SU-DHL-6 (cell line): ENCODE data around the gene EML6.

Source experiments
- H2AFZ ChIP-seq: fragments of 200-600 bp; sonication (generic); 2 replicates; pipeline ENCODE4 v1.6.1; 2014; ENCODE audit warnings: low read depth, mild to moderate bottlenecking, moderate library complexity, mixed read lengths, antibody characterized with exemption, low read length; ENCODE audit not compliant: severe bottlenecking
- H3F3A ChIP-seq: fragments of 200-600 bp; shearing (Covaris generic); 2 replicates; pipeline ENCODE4 v1.6.0; 2016; ENCODE audit warnings: antibody characterized with exemption, mild to moderate bottlenecking; ENCODE audit not compliant: insufficient read depth
- H3K27ac ChIP-seq: fragments of 200-600 bp; sonication (generic); 2 replicates; pipeline ENCODE4 v1.5.1; 2016; ENCODE audit warnings: low read depth, mild to moderate bottlenecking, low read length, moderate library complexity, mixed read lengths
- H3K27me3 ChIP-seq: fragments of 200-600 bp; sonication (generic), shearing (Covaris generic); 2 replicates; pipeline ENCODE4 v1.6.0; 2014; ENCODE audit warnings: mild to moderate bottlenecking, low read length
- H3K36me3 ChIP-seq: fragments of 200-600 bp; sonication (generic); 2 replicates; pipeline ENCODE4 v1.6.1; 2014; ENCODE audit warnings: mild to moderate bottlenecking, low read length, mixed read lengths
- H3K4me2 ChIP-seq: fragments of 300-600, 200-600 bp; shearing (Covaris generic), sonication (generic); 2 replicates; pipeline ENCODE4 v1.6.0; 2014; ENCODE audit warnings: low read length, low read depth, mild to moderate bottlenecking; ENCODE audit not compliant: poor library complexity, severe bottlenecking
- H3K4me3 ChIP-seq: fragments of 200-600 bp; sonication (generic); 2 replicates; pipeline ENCODE4 v1.5.1; 2014; ENCODE audit warnings: antibody characterized with exemption, low read length, mild to moderate bottlenecking, mixed read lengths; ENCODE audit not compliant: insufficient read depth, poor library complexity, severe bottlenecking
- H3K79me2 ChIP-seq: fragments of 200-600 bp; sonication (generic); 2 replicates; pipeline ENCODE4 v1.6.1; 2014; ENCODE audit warnings: mild to moderate bottlenecking, low read length, moderate library complexity; ENCODE audit not compliant: insufficient read depth
- H3K9ac ChIP-seq: fragments of 200-600 bp; sonication (generic); 2 replicates; pipeline ENCODE4 v1.7.0; 2014; ENCODE audit warnings: mild to moderate bottlenecking, low read length
- H3K9me2 ChIP-seq: fragments of 200-600 bp; sonication (generic); replicated peaks from 2 replicates; pipeline ENCODE4 v1.6.1; 2014; ENCODE audit warnings: low read length; ENCODE audit not compliant: insufficient read depth
- H3K9me3 ChIP-seq: fragments of 200-600 bp; sonication (generic); 2 replicates; pipeline ENCODE4 v1.6.1; 2014; ENCODE audit warnings: low read length, mixed read lengths; ENCODE audit not compliant: insufficient read depth
- H4K20me1 ChIP-seq: fragments of 200-600 bp; sonication (generic); 2 replicates; pipeline ENCODE4 v1.6.1; 2014; ENCODE audit warnings: low read depth, mild to moderate bottlenecking, antibody characterized with exemption, low read length, moderate library complexity, mixed read lengths
- EZH2phosphoT487 ChIP-seq: fragments of 200-600 bp; sonication (generic), shearing (Covaris generic); conservative IDR thresholded peaks from 2 replicates; pipeline ENCODE4 v1.6.1; 2018; ENCODE audit warnings: mild to moderate bottlenecking, antibody characterized with exemption, low read length, moderate library complexity, mixed read lengths
- TF ChIP-seq, protein P1 (sequence below): fragments of 200-600 bp; sonication (generic); IDR thresholded peaks from one replicate; pipeline ENCODE4 v1.5.1; 2017; ENCODE audit warnings: antibody characterized with exemption, mild to moderate bottlenecking, low read length, moderate library complexity; ENCODE audit not compliant: insufficient read depth, poor library complexity, severe bottlenecking

The EML6 gene

DNA sequence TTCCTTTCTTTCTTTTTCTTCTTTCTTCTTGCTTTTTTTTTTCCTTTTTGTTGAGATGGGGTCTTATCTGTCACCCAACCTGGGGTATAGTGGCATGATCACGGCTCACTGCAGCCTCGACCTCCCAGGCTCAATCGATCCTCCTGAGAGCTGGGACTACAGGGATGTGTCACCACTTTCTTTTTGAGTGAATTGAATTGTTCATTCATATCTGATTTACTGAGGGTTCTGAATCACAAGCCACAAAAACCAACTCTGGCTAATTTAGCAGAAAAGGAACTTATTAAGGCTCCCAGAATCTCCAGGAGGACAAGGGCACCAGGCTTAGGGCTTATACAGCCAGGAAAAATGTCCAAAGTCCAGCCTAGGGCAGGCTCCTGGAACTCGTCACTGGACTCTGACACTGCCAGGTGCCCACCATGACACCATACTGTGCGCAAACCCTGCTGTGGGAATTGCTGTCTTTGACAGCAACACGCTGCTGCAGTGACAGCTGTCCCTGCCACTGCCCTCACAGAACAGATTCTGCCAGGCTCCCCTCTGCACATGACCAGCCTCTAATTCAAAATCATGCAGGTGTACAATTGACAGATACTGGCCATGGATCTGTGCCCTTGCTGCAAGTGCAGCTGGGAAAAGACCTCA, 42.9 kb upstream of the EML6 start:
- H3K27ac ChIP-seq = no peak overlapping the region

DNA sequence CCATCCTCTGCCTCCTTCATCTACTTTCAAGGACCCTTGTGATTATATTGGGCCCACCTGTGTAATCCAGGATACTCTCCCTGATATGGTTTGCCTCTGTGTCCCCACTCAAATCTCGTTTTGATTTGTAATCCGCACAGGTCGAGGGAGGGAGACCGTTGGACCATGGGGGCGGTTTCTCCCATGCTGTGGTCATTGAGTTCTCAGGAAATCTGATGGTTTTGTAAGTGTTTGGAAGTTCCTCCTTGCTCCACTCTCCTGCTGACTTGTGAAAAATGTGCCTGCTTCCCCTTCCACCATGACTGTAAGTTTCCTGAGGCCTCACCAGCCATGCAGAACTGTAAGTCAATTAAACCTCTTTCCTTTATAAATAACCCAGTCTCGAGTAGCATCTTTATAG, 42.0 kb upstream of the EML6 start:
- Histone ChIP-seq H4K20me1 (no peaks in the 10 kb centered on the region), H3K79me2 (no peaks in the 10 kb centered on the region), H3K9me3 (no peaks in the 10 kb centered on the region), H3K4me3 (no peak overlapping the region), H3K4me2 (no peak overlapping the region), H3K9ac (no peak overlapping the region), H3K27me3 (no peaks in the 10 kb centered on the region), H3K36me3 (no peaks in the 10 kb centered on the region), H3K27ac (no peak overlapping the region), H3F3A (no peaks in the 10 kb centered on the region), H3K9me2 (no peaks in the 10 kb centered on the region), H2AFZ (no peak overlapping the region)
- TF ChIP-seq, protein P1, sequence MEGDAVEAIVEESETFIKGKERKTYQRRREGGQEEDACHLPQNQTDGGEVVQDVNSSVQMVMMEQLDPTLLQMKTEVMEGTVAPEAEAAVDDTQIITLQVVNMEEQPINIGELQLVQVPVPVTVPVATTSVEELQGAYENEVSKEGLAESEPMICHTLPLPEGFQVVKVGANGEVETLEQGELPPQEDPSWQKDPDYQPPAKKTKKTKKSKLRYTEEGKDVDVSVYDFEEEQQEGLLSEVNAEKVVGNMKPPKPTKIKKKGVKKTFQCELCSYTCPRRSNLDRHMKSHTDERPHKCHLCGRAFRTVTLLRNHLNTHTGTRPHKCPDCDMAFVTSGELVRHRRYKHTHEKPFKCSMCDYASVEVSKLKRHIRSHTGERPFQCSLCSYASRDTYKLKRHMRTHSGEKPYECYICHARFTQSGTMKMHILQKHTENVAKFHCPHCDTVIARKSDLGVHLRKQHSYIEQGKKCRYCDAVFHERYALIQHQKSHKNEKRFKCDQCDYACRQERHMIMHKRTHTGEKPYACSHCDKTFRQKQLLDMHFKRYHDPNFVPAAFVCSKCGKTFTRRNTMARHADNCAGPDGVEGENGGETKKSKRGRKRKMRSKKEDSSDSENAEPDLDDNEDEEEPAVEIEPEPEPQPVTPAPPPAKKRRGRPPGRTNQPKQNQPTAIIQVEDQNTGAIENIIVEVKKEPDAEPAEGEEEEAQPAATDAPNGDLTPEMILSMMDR = no peak
- no peak for TF ChIP-seq EZH2phosphoT487

More for the DNA sequence above, 42.9 kb upstream of the EML6 start:
- H3K27me3 ChIP-seq = no peaks in the 10 kb centered on the region
- H3K36me3 ChIP-seq = no peaks in the 10 kb centered on the region
- no peaks in the 10 kb centered on the region for H3F3A ChIP-seq
- no peaks in the 10 kb centered on the region for H3K9me3 ChIP-seq
- H3K9ac ChIP-seq = no peak overlapping the region
- no peaks in the 10 kb centered on the region for H3K9me2 ChIP-seq
- H2AFZ ChIP-seq = no peak overlapping the region
- H3K4me2 ChIP-seq = no peak overlapping the region
- no peaks in the 10 kb centered on the region for H4K20me1 ChIP-seq
- H3K4me3 ChIP-seq = no peak overlapping the region
- TF ChIP-seq, protein P1 = no peak
- no peak for TF ChIP-seq EZH2phosphoT487
- H3K79me2 ChIP-seq = no peaks in the 10 kb centered on the region

DNA sequence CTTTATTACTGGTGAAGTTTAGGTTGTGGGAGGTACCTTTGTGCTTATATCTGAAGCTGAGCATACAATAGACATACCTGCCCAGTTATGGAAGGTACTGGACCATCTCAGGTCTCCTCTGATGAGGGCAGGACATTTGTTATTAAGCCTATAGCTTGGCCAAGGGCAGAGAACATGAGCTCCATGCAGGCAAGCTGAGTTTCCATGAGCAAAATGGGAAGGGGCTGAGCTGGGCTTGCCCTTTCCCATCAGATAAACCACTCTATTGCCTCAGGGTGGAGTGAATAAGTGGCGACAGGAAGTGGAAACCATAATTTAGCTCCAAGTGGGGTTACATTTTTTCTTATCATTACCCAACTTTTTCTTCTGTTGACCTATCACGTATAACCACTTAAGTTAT, 39.9 kb upstream of the EML6 start:
- no peaks in the 10 kb centered on the region for H3K79me2 ChIP-seq
- H3K9me3 ChIP-seq = no peaks in the 10 kb centered on the region
- H3K27me3 ChIP-seq = no peaks in the 10 kb centered on the region
- H4K20me1 ChIP-seq = no peaks in the 10 kb centered on the region
- H3K4me2 ChIP-seq = no peak overlapping the region
- no peaks in the 10 kb centered on the region for H3K9me2 ChIP-seq
- no peaks in the 10 kb centered on the region for H3F3A ChIP-seq
- TF ChIP-seq, protein P1 = no peak
- no peak for TF ChIP-seq EZH2phosphoT487
- H3K27ac ChIP-seq = no peak overlapping the region
- no peak overlapping the region for H3K4me3 ChIP-seq
- no peaks in the 10 kb centered on the region for H3K36me3 ChIP-seq
- no peak overlapping the region for H3K9ac ChIP-seq
- no peak overlapping the region for H2AFZ ChIP-seq
